Colon (tissue), 2 donors: ENCODE data around the gene DAW1.
"Not testable (repeated sequence)": the region's sequence is repeated elsewhere in the genome, so short reads cannot be mapped to it uniquely, and the experiment has no call there.

Source experiments
- FAIRE-seq: peaks from 2 replicates; lab custom pipeline; 2012; peaks lifted over from hg19 to GRCh38; lab: Jason Lieb, UNC
- donor health status: control.
- donor health status: control.

DAW1 gene

GRCh38 chr2:227914362-227914761, 42.9 kb downstream of the DAW1 start:
- FAIRE-seq = no peak

DNA sequence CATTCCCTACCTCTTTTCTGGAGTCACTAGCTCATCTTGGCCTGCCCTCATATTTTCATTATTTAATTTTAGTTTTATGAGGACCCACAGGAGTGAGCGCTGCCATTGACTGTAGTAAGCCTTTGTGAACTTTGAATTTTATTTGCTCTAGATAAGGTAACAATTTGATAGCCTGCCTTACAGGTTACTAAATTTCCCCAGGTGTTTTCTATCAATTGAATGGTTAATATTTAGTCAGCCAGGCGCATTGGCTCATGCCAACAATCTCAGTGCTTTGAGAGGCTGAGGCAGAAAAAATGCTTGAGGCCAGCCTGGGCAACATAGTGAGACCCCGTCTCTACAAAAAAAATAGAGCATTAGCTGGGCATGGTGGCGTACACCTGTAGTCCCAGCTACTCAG, 50.2 kb downstream of the DAW1 start:
- FAIRE-seq = no peak

DNA sequence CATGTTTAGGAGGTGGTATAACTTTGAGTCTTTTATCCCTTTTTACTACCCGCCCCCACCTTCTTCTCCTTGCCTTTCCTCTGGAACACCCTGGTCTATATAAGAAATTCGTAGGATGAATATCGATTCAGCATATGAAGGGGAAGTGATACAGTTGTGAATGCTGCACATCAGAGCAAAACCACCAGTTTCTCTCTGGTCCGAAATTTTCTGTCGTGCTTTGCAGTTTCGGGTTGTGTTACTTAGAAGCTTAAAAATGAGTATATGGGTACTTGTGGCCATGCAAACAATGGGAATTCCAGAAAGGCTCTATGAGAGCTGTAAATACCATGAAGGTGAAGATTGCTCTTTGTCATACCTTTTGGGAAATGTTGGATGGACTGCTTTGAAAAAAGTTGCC, 60.6 kb downstream of the DAW1 start:
- no peak for FAIRE-seq

GRCh38 chr2:227932403-227932802, 61.0 kb downstream of the DAW1 start:
- FAIRE-seq = no peak

DNA sequence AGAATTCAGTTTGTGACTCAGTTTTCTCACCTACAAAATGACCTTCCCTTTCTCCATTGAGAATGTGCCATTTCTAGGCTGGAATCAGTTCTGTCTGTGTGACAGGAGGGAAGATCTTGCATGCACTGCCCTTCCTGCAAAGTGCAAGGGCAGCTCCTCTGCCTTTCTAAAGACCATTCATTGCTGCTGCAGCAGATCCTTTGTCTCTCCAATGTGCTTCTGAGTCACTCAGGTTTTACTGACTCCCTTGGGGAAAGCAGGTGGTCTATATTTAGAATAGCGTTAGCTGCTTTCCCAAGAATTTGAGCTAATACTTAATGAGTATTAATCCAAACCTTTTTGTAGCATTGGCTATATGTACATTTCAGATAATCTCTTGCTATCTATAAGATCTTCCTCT, 62.5 kb downstream of the DAW1 start:
- FAIRE-seq = no peak

- FAIRE-seq = not testable (repeated sequence)
Measured at GRCh38 chr2:227936249-227936648, 64.8 kb downstream of the DAW1 start.

- FAIRE-seq = no peak
Measured at GRCh38 chr2:227939271-227940027, 68.0 kb downstream of the DAW1 start.

DNA sequence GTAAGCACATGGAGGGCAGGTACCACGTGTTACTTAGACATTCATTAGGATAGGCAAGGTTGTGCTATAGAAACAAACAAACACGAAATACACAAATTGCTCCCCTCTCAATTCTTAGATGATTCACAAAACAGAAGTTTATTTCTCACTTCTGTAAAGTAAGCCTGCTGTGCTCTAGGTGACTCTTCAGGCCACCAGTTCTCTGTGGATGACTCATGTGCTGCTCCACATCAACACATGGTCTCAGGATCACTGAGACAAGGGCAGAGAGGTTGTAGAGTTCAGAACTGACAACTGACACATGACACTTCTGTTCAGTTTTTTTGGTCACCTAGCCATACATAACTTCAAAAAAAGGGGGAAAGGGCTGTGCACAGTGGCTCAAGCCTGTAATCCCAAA, 70.6 kb downstream of the DAW1 start:
- no peak for FAIRE-seq

DNA sequence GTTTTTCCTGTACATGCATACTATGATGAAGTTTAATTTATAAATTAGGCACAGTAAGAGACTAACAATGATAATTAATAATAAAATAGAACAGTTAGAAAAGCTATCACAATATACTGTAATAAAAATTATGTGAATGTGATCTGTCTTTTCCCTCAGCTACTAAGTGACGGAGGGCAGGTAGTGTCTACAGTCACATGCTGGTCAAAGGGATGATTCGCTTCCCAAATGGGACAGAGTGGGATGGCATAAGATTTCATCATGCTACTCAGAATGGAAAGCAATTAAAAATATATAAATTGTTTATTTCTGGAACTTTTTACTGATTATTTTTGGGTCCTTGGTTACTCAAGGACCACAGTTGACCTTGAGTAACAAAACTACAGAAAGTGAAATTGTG, 71.5 kb downstream of the DAW1 start:
- FAIRE-seq = no peak

DNA sequence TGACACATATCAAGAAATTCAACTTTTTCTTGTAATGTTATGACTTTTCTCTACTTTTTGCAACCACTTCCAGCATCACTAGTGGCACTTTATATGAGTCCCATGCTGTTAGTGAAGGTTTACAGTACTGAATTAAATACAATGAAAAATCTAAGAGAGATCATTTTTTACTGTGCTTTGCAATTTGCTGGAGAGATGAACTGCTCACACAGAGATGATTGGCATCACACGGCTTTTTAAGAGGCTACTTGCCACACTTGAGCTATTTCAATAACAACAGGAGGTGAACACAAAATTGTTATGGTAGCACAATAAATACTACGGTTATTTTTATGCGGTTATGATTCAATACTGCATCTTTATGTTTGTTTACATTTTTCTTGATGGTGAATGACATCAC, 88.9 kb downstream of the DAW1 start:
- no peak for FAIRE-seq

DNA sequence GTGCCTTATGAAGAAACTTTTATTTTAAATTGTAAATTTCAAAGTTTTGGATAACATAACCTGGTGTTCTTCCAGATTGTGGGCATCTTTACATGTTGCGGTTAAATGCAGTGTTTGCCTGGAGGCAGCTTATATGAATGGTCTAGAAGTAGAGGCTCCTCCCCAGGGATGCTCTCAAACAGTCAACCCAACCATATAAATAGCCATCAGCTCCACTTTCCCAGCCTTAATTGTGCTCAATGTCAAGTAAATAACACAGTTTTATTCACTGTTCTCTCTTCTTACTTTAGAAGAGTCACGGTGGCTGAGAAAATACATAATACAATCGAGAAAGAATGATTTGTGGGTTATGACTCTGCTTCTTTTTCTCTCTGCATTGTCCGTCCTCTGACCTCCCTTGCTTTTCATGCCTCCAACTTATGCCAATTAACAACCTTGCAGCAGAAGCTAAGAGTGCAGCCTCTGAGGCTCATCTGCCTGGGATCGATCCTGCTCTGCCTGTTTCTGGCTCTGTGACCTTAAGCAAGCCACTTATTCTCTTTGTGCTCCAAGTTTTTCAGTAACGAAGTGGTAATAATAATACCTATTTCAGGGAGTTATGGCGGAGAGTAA, 100.3 kb downstream of the DAW1 start:
- FAIRE-seq = no peak

DNA sequence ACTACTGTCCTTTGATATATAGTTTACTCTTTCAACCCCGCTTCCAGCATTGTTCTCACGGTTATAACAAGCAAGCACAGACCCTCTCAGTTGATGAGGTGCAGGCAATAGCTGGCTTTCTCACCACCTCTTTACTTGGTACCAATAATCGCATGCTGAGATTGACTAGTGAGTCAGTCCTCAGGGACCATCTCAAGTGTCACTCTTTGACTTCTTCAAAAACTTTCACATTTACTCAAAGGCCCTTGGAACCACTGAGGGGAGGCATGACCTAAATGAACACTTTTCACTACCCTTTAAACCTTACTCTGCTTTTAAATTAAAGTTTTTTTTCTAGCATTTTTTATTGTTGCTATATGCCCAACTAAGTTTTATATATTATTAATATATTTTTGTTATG, 101.8 kb downstream of the DAW1 start:
- no peak for FAIRE-seq
